ENCODE results near the gene METTL2B. TPM values are rescaled to one million over a fixed set of nuclear protein-coding genes. Genes with fewer than 3 reads are reported as not detected.
A peak's percentile ranks its signal among the peaks of the same experiment; 100 is the strongest.
"Not testable (repeated sequence)": the region's sequence is repeated elsewhere in the genome, so short reads cannot be mapped to it uniquely, and the experiment has no call there.

METTL2B gene
- total RNA-seq, 6 donors from 2014 or later: 17.8 to 24.5 (median 21.2) TPM

DNA sequence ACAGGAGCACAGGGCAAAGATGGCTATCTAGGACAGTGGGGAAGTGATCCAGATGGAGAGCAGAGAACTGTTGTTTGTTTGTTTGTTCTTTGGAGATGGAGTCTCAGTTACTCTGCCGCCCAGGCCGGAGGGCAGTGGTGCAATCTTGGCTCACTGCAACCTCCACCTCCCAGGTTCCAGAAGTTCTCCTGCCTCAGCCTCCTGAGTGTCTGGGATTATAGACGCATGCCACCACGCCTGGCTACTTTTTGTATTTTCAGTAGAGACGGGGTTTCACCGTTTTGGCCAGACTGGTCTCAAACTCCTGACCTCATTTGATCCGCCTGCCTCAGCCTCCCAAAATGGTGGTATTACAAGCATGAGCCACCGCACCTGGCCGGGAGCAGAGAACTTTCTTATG lies 20.9 kb downstream of the METTL2B start:
- no peaks in the 10 kb centered on the region for H3K4me1 ChIP-seq
- no peaks in the 10 kb centered on the region for H3K27me3 ChIP-seq
- no peak for TF ChIP-seq EP300 (IDR thresholded peaks at IDR 0.05)
- TF ChIP-seq CTCF (IDR thresholded peaks at IDR 0.05): no peak
- TF ChIP-seq POLR2AphosphoS5 (IDR thresholded peaks at IDR 0.05): no peak
- TF ChIP-seq POLR2A (IDR thresholded peaks at IDR 0.05): no peak
- H3K4me3 ChIP-seq: no peak overlapping the region
- H3K36me3 ChIP-seq: peaks cover 15 to 83% (median 50%) of the 10 kb centered on the region in 4 donors
- no peak overlapping the region for H3K27ac ChIP-seq
- ATAC-seq (ENCODE audit: low FRiP score in 2 of 2): no peak
- 83 to 90% methylated on average over 6 to 9 of the region's 9 CpGs for WGBS, 2 donors
- no peaks in the 10 kb centered on the region for H3K9me3 ChIP-seq
- no peak for DNase-seq

GRCh38 chr7:128505416-128505815 lies 28.9 kb downstream of the METTL2B start:
- H3K27me3 ChIP-seq; DNase-seq; H3K27ac ChIP-seq; H3K4me3 ChIP-seq; ATAC-seq (ENCODE audit: low FRiP score in 2 of 2); H3K9me3 ChIP-seq; H3K4me1 ChIP-seq: not testable (repeated sequence)
- H3K36me3 ChIP-seq: peaks cover 4 to 28% (median 16%) of the 10 kb centered on the region in 4 donors
- 46 to 90% methylated on average over 2 of the region's 2 CpGs for WGBS, 2 donors

DNA sequence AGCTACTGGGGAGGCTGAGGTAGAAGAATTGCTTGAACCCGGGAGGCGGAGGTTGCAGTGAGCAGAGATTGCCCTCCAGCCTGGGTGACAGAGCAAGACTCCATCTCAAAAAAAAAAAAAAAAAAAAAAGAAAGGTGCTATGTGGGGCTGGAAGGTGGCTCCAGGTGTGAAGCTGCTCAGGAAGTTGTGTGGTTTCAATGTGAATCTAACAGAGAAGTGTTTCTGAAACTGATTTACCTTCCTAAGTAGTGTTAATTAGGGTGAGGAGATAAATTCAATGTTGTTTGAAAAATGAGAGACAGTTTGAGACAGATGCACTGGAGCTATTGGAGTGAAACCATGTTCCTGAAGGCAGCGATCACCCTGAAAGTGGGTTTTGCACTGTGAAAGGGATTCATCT lies 30.3 kb downstream of the METTL2B start:
- not testable (repeated sequence) for H3K27ac ChIP-seq; H3K4me3 ChIP-seq; H3K9me3 ChIP-seq; H3K27me3 ChIP-seq; H3K4me1 ChIP-seq; ATAC-seq (ENCODE audit: low FRiP score in 2 of 2); DNase-seq
- 86 to 94% methylated on average over 3 of the region's 3 CpGs for WGBS, 2 donors
- H3K36me3 ChIP-seq: peaks cover 0 to 14% (median 9%) of the 10 kb centered on the region in 4 donors

- ATAC-seq (ENCODE audit: low FRiP score in 2 of 2); H3K27me3 ChIP-seq; H3K4me3 ChIP-seq; DNase-seq; H3K36me3 ChIP-seq; H3K4me1 ChIP-seq; H3K27ac ChIP-seq; H3K9me3 ChIP-seq: not testable (repeated sequence)
- 91 to 94% methylated on average over 5 of the region's 5 CpGs for WGBS, 2 donors
Observed at GRCh38 chr7:128507321-128507993, 30.9 kb downstream of the METTL2B start.

DNA sequence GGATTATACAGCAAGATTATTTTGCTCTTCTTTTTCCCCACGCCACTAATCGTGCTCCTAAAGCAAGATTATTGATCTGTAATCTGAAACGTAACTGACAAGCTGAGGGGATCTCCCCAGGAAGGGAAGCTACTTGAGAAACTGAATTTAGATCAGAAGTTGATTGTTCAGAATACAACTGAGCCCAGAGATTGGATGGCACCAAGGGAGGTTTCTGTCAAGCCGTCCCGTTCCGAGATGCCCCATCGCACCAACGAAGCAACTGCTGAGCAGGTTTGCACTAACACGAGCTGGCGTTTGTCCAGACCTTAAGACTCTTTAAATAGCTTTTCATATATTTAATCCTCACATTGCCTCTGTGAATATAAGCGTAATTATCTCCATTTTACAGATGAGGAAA lies 35.1 kb downstream of the METTL2B start:
- WGBS, 2 donors: 82 to 88% methylated on average over 11 of the region's 11 CpGs
- not testable (repeated sequence) for ATAC-seq (ENCODE audit: low FRiP score in 2 of 2); DNase-seq

GRCh38 chr7:128515232-128515631 lies 38.7 kb downstream of the METTL2B start:
- 63 to 66% methylated on average over 5 to 6 of the region's 6 CpGs for WGBS, 2 donors
- DNase-seq; H3K36me3 ChIP-seq; H3K4me1 ChIP-seq; ATAC-seq (ENCODE audit: low FRiP score in 2 of 2); H3K9me3 ChIP-seq; H3K4me3 ChIP-seq; H3K27me3 ChIP-seq; H3K27ac ChIP-seq: not testable (repeated sequence)

More for the DNA sequence above, 35.1 kb downstream of the METTL2B start:
- not testable (repeated sequence) for H3K4me3 ChIP-seq, H3K27me3 ChIP-seq, H3K36me3 ChIP-seq, H3K9me3 ChIP-seq, H3K4me1 ChIP-seq, H3K27ac ChIP-seq

DNA sequence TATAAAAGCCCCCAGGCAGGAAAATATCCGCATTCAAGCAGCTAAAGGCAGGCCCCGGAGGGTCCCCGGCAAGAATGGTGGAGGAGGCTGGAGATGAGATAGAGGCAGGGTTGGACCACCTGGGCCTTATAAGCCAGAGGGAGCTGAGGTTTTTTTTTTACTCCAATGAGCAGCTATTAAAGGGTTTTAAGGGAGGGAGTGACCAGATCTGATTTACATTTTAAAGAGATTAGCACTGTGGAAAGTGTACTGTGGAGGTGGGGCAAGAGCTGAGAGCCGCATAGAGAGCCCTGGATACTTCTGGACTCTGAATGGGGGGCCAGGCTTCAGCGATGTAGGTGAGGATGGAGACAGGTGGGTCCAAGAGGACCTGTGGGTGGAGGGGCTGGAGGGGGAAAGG lies 40.5 kb downstream of the METTL2B start:
- not testable (repeated sequence) for H3K4me1 ChIP-seq; H3K27ac ChIP-seq; DNase-seq; ATAC-seq (ENCODE audit: low FRiP score in 2 of 2); H3K9me3 ChIP-seq; H3K4me3 ChIP-seq; H3K27me3 ChIP-seq; H3K36me3 ChIP-seq
- 80 to 88% methylated on average over 4 to 5 of the region's 5 CpGs for WGBS, 2 donors

DNA sequence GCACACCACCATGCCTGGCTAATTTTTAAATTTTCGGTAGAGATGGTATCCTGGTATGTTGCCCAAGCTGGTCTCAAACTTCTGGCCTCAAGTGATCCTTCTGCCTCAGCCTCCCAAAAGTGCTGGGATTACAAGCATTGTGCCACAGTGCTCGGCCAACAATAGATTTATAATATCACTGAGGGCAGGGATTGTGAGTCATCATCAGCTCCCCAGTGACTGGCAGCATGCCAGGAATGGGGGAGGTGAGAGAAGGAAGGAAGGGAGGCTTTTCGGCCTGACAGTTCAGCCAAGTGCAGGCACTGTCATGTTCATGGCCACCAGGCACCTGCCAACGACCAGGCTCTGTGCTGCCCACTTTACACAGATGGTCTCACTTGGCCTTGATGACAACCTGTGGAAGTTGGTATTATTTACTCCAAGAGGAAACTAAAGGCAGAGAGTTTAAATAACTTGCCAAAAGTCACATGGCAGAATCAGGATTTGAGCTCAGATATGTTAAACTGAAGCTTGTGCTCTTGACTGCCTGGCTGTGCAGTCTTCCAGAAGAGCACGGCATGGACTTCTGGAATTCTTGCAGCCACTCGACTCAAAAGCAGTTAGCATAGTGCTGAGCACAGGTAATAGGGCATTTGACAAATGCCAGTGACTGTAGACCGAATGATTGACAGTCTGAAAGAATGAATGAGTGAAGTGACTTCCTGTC lies 46.8 kb downstream of the METTL2B start:
- H3K27me3 ChIP-seq, H3K9me3 ChIP-seq, H3K36me3 ChIP-seq, H3K4me3 ChIP-seq: not testable (repeated sequence)
- peak; percentile 70 to 81 for ATAC-seq (ENCODE audit: low FRiP score in 2 of 2)
- peak in 1 of 2 donors; percentile 86 for DNase-seq
- Histone ChIP-seq H3K4me1 (peaks cover 0 to 12% (median 9%) of the 10 kb centered on the region in 4 donors), H3K27ac (peak overlapping the region in 3 of 4 donors; percentile 3 to 49 (median 48))
- WGBS, 2 donors: 12 to 32% methylated on average over 5 of the region's 7 CpGs

DNA sequence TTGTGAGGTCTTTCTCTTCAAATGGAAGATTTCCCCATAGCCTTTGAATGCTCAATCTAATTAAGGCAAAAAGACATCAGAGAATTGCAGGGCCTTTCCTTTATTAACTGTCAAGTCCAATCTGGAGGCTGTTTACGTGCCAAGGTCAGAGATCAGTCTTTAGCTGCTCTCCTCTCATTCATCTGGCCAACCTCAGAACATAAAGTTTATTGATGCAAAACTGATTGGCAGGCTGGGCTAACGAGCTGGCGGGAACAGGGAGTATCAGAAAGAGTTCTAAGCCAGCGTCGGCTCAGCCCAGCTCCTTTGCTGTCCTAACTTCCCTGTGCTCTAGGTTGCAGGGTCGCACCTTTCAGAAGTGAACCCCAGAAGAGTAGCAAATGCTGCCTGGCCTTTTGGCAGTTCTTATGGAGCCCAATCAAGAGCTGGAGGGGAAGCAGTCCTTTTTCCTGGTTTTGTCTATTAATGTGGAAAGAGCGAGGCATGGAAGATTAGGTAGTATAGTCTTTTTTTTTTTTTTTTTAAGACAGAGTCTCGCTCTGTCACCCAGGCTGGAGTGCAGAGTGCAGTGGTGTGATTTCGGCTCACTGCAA lies 47.5 kb downstream of the METTL2B start:
- H3K27me3 ChIP-seq, DNase-seq, H3K36me3 ChIP-seq, H3K9me3 ChIP-seq, H3K4me3 ChIP-seq: not testable (repeated sequence)
- ATAC-seq (ENCODE audit: low FRiP score in 2 of 2): peak in 1 of 2 donors; percentile 6
- WGBS, 2 donors: 74 to 76% methylated on average over 8 to 9 of the region's 9 CpGs
- Histone ChIP-seq H3K4me1 (peaks cover 0 to 12% (median 9%) of the 10 kb centered on the region in 4 donors), H3K27ac (peak overlapping the region in 1 of 4 donors; percentile 49)

DNA sequence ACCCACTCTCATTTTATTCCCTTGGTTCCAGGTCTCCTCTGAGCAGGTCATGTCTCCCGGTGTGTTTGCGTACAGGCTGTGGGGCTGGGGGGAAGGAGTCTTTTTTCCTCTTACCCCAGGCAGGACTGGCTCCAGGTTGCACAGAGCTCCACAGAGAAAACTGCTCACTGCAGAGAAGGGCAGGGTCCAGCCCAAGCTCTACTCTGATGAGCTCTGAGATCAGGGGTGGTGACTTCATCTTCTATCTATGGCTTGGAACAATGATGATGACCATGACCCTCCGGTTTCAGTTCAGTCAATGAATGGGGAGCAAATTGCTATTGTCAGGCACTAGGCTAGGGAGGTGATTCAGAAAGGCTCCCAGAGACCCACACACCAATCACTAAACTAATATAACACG lies 49.0 kb downstream of the METTL2B start:
- not testable (repeated sequence) for H3K9me3 ChIP-seq, H3K27ac ChIP-seq, H3K27me3 ChIP-seq, H3K4me3 ChIP-seq, DNase-seq, H3K36me3 ChIP-seq
- 83 to 91% methylated on average over 2 to 4 of the region's 4 CpGs for WGBS, 2 donors
- peak in 1 of 2 donors; percentile 26 for ATAC-seq (ENCODE audit: low FRiP score in 2 of 2)
- H3K4me1 ChIP-seq: peaks cover 0 to 17% (median 13%) of the 10 kb centered on the region in 4 donors

GRCh38 chr7:128526062-128526466 lies 49.5 kb downstream of the METTL2B start:
- not testable (repeated sequence) for ATAC-seq (ENCODE audit: low FRiP score in 2 of 2); DNase-seq; H3K36me3 ChIP-seq; H3K4me3 ChIP-seq; H3K9me3 ChIP-seq; H3K27ac ChIP-seq; H3K27me3 ChIP-seq
- WGBS, 2 donors: 59 to 64% methylated on average over 3 of the region's 3 CpGs
- peaks cover 0 to 17% (median 13%) of the 10 kb centered on the region in 4 donors for H3K4me1 ChIP-seq
